GM12878 (cell line): ENCODE measurements around the gene NFKBIB. TPM values are rescaled to one million over a fixed set of nuclear protein-coding genes. Genes with fewer than 3 reads are reported as not detected.

Experiments used
- ATAC-seq: fragments of 200-7000 bp; cut with Tn5 transposase; 3 replicates; pipeline ENCODE4 v1.9.1; 2020; ENCODE audit warnings: mild to moderate bottlenecking, moderate library complexity
- BruUV-seq: library from RNA; stranded (reverse); fragments of 400-500 nt; replicated peaks from 2 replicates; lab custom pipeline; 2021; lab: Mats Ljungman, UMichigan
- CTCF ChIA-PET: fragments of 300-600 bp; sonication (Branson Sonifier 250); formaldehyde crosslinking; extraction: SDS; loops from one replicate; lab custom pipeline; 2021; ENCODE audit warnings: inconsistent platforms; lab: Yijun Ruan, JAX
- POLR2A ChIA-PET: fragments of 350-600 bp; formaldehyde crosslinking; extraction: SDS; loops from one replicate; lab custom pipeline; 2021; ENCODE audit warnings: inconsistent platforms; lab: Charles Lee
- RAD21 ChIA-PET: fragments of 300-600 bp; sonication (Branson Sonifier 250); formaldehyde crosslinking; loops from one replicate; lab custom pipeline; 2023; ENCODE audit warnings: antibody characterized with exemption; ENCODE audit not compliant: unreplicated experiment; lab: Charles Lee
- SMC1A ChIA-PET: fragments of 300-600 bp; sonication (Branson Sonifier 250); formaldehyde crosslinking; loops from one replicate; lab custom pipeline; 2023; ENCODE audit not compliant: unreplicated experiment, uncharacterized antibody; lab: Charles Lee
- DNase-seq: peaks from one replicate; pipeline ENCODE4 v3.0.0-alpha.2; 2011; ENCODE audit warnings: low read depth, low spot score
- FAIRE-seq: peaks from 3 replicates; lab custom pipeline; 2011; peaks lifted over from hg19 to GRCh38; lab: Jason Lieb, UNC
- H2AFZ ChIP-seq: 2 replicates; pipeline ENCODE4 v1.6.0; 2011; ENCODE audit warnings: low read depth, low read length, control low read depth; ENCODE audit not compliant: control insufficient read depth
- H3K27ac ChIP-seq: 2 replicates; pipeline ENCODE4 v1.5.1; 2011; ENCODE audit warnings: control low read depth; ENCODE audit not compliant: control insufficient read depth, insufficient read depth
- H3K27me3 ChIP-seq, 2 experiments: replicated peaks in 1 of 2; 2 replicates each; pipeline versions ENCODE4 v1.6.0 to v1.6.1; 2011; ENCODE audit warnings: low read length in 1 of 2; ENCODE audit not compliant: control insufficient read depth in 2 of 2, insufficient read depth in 2 of 2
- H3K36me3 ChIP-seq, 2 experiments: 2 replicates each; pipeline ENCODE4 v1.5.1; 2011; ENCODE audit warnings: low read length in 1 of 2; ENCODE audit not compliant: control insufficient read depth in 2 of 2, insufficient read depth in 2 of 2
- H3K4me1 ChIP-seq: 2 replicates; pipeline ENCODE4 v1.6.1; 2011; ENCODE audit warnings: mild to moderate bottlenecking, low read length, moderate library complexity, mixed read lengths; ENCODE audit not compliant: control insufficient read depth, insufficient read depth
- H3K4me2 ChIP-seq: 2 replicates; pipeline ENCODE4 v1.6.0; 2011; ENCODE audit warnings: control low read depth; ENCODE audit not compliant: control insufficient read depth, insufficient read depth
- H3K4me3 ChIP-seq: fragments of 200-600 bp; sonication (generic); 2 replicates; pipeline ENCODE4 v1.5.1; 2016
- H3K79me2 ChIP-seq: 2 replicates; pipeline ENCODE4 v1.6.0; 2011; ENCODE audit warnings: low read length; ENCODE audit not compliant: control insufficient read depth, insufficient read depth
- H3K9ac ChIP-seq: 2 replicates; pipeline ENCODE4 v1.8.0; 2011; ENCODE audit warnings: low read length, control low read depth, mixed read lengths; ENCODE audit not compliant: control insufficient read depth, insufficient read depth
- H3K9me3 ChIP-seq: replicated peaks from 3 replicates; pipeline ENCODE4 v1.5.1; 2011; ENCODE audit warnings: mild to moderate bottlenecking, low read length; ENCODE audit not compliant: control insufficient read depth, insufficient read depth
- H4K20me1 ChIP-seq: 2 replicates; pipeline ENCODE4 v1.6.0; 2011; ENCODE audit not compliant: control insufficient read depth, insufficient read depth
- CREM ChIP-seq: IDR thresholded peaks from 2 replicates; pipeline ENCODE4 v1.6.1; 2014; ENCODE audit warnings: antibody characterized with exemption, low read depth
- HDAC6 ChIP-seq: fragments of 200-600 bp; sonication (generic); IDR thresholded peaks from one replicate; pipeline ENCODE4 v1.8.0; 2017; ENCODE audit warnings: antibody characterized with exemption; ENCODE audit not compliant: unreplicated experiment
- HSF1 ChIP-seq: fragments of 150-350 bp; IDR thresholded peaks from 2 replicates; pipeline ENCODE4 v1.6.1; 2014; ENCODE audit warnings: mild to moderate bottlenecking, low read depth, low read length
- POLR2A ChIP-seq: IDR thresholded peaks from 2 replicates; pipeline ENCODE4 v1.6.1; 2011; ENCODE audit warnings: low read depth, mild to moderate bottlenecking, low read length
- POLR2AphosphoS5 ChIP-seq: IDR thresholded peaks from 2 replicates; pipeline ENCODE4 v1.6.1; 2011; ENCODE audit warnings: mild to moderate bottlenecking, low read length, inconsistent platforms
- RAD21 ChIP-seq: IDR thresholded peaks from 2 replicates; pipeline ENCODE4 v1.6.1; 2011; ENCODE audit warnings: mild to moderate bottlenecking, low read depth, low read length, moderate library complexity; ENCODE audit not compliant: insufficient read depth
- SMC3 ChIP-seq: IDR thresholded peaks from 2 replicates; pipeline ENCODE4 v1.6.1; 2011; ENCODE audit warnings: low read length, improper control_type of control experiment, borderline replicate concordance
- SUZ12 ChIP-seq: fragments of 200-600 bp; sonication (generic); IDR thresholded peaks from one replicate; pipeline ENCODE4 v1.6.1; 2018; ENCODE audit warnings: antibody characterized with exemption, mild to moderate bottlenecking; ENCODE audit not compliant: unreplicated experiment
- TARDBP ChIP-seq: IDR thresholded peaks from 2 replicates; pipeline ENCODE4 v1.6.1; 2016; ENCODE audit warnings: borderline replicate concordance
- TCF3 ChIP-seq: IDR thresholded peaks from 2 replicates; pipeline ENCODE4 v1.6.1; 2012; ENCODE audit warnings: low read depth, mild to moderate bottlenecking, low read length, borderline replicate concordance; ENCODE audit not compliant: insufficient read depth
- WGBS: methylation state at CpG from one replicate; pipeline ENCODE4 v1.1.6; 2016; ENCODE audit warnings: low lambda C conversion rate; ENCODE audit not compliant: insufficient replicate concordance, insufficient coverage; ENCODE audit errors: missing lambda C conversion rate; 5-methylcytosine and 5-hydroxymethylcytosine counted together
- in situ Hi-C: fragments of 300-500 bp; cut with MboI; formaldehyde crosslinking; loops from 9 replicates; pipeline ENCODE4 v1.14.3; 2018; ENCODE audit warnings: mixed read lengths
- intact Hi-C: fragments of 100-400 bp; cut with micrococcal nuclease; formaldehyde crosslinking; loops from one replicate; pipeline ENCODE4 v1.14.2; 2022; ENCODE audit not compliant: unreplicated experiment
- polyA plus RNA-seq, 11 experiments: library from polyadenylated mRNA; depleted of rRNA in 4 of 11; unstranded in 6 of 11; stranded (reverse) in 5 of 11; fragments of >200 nt; fragmentation: Nextera tagmentation in 4 of 11; fragmentation: Illumina TruSeq in 1 of 11; extraction: Ambion mirVana in 4 of 11; extraction: Trizol in 1 of 11; gene quantifications; 1 replicate in 1 of 11; 2 replicates in 10 of 11; pipeline versions ENCODE4 v1.2.1 to v1.2.3, GENCODE V29; 2011 to 2016; ENCODE audit warnings: inconsistent platforms in 2 of 11, missing spikeins in 2 of 11, low read depth in 1 of 11
- total RNA-seq, 4 experiments: library from RNA; depleted of rRNA in 3 of 4; stranded (reverse); fragments of >200 nt in 3 of 4; fragmentation: Illumina TruSeq in 1 of 4; extraction: Trizol in 1 of 4; gene quantifications; 2 replicates each; pipeline versions ENCODE4 v1.2.1 to v1.2.3, GENCODE V29; 2013 to 2021
- TF ChIP-seq, protein P1 (sequence below): IDR thresholded peaks from 2 replicates; pipeline ENCODE4 v1.6.1; 2012; ENCODE audit warnings: improper control_type of control experiment, low read depth, low read length; ENCODE audit not compliant: insufficient replicate concordance
- TF ChIP-seq, protein P2 (sequence below), 3 experiments: IDR thresholded peaks in 2 of 3; conservative IDR thresholded peaks in 1 of 3; 2 replicates each; pipeline ENCODE4 v1.5.1; 2011; ENCODE audit warnings: low read depth in 3 of 3, low read length in 3 of 3, mild to moderate bottlenecking in 3 of 3, control low read depth in 2 of 3, moderate library complexity in 2 of 3, inconsistent platforms in 1 of 3, mixed read lengths in 1 of 3; ENCODE audit not compliant: control insufficient read depth in 2 of 3, insufficient read depth in 1 of 3; ENCODE audit errors: extremely low read depth in 1 of 3

NFKBIB gene
- total and polyA plus RNA-seq, 10 of the 15 experiments (the other 5 are each of a cell fraction or from before 2014, with no cell fraction given): 1.2 to 60.9 (median 31.0) TPM

GRCh38 chr19:38931521-38931793, 31.7 kb downstream of the NFKBIB start (continued):
- TF ChIP-seq HSF1: no peak
- no peak for TF ChIP-seq TCF3

DNA sequence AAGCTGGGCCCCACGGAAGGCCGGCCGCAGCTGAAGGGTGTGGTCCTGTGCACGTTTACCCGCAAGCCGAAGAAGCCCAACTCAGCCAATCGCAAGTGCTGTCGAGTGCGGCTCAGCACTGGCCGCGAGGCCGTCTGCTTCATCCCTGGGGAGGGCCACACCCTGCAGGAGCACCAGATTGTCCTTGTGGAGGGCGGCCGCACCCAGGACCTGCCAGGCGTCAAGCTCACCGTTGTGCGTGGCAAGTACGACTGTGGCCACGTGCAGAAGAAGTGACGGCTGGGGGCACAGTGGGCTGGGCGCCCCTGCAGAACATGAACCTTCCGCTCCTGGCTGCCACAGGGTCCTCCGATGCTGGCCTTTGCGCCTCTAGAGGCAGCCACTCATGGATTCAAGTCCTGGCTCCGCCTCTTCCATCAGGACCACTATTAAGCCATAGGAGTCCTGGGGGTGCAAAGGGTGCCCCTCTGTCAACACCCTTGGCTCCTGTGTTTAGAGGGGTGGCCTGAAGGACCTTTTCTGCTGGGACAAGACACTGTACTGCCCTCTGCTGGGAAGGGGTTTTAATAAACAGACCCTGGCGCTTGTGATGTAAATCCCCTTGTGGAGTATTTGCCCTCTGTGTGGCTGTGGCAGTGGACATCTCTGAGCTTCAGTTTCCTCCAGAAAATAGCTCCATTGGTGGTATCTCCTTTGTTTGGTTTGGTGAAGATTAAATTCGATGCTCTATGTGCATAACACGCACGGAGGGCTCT, 32.8 kb downstream of the NFKBIB start:
- Histone ChIP-seq H4K20me1 (no peaks in the 10 kb centered on the region), H3K4me1 (peaks cover 6% of the 10 kb centered on the region), H3K9ac (no peak overlapping the region), H3K4me2 (peak overlapping the region; percentile 38), H3K79me2 (peaks cover 31% of the 10 kb centered on the region), H3K27ac (no peak overlapping the region), H3K9me3 (peaks cover 4% of the 10 kb centered on the region; the same call in 1 of the 3 replicates), H3K4me3 (peak overlapping the region; percentile 98; the same call in 1 of the 2 replicates), H3K36me3 (peaks cover 0 to 6% of the 10 kb centered on the region in 2 experiments; a peak in 2 of 4 replicates), H3K27me3 (no peaks in the 10 kb centered on the region), H2AFZ (no peak overlapping the region)
- in situ Hi-C loops: loop anchor here (5.0 kb wide), 1 partner anchor 200 kb away; no protein-coding TSS in a partner anchor
- ChIA-PET SMC1A (interaction anchor here (0.6 to 1.0 kb wide), 4 partner anchors 56 to 419 kb away, joined by 3 to 4 read pairs (median 3); no protein-coding TSS in a partner anchor), CTCF (interaction anchor here (1.0 to 4.2 kb wide), 6 partner anchors 8 to 417 kb away, joined by 3 to 50 read pairs (median 5); partner anchors contain the start of genes NFKBIB and SIRT2), RAD21 (interaction anchor here (0.7 to 2.5 kb wide), 3 partner anchors 84 to 419 kb away, joined by 3 to 8 read pairs (median 3); no protein-coding TSS in a partner anchor), POLR2A (interaction anchor here (0.7 to 2.5 kb wide), 2 partner anchors 19 to 33 kb away, joined by 4 to 9 read pairs; partner anchors contain the start of genes NFKBIB and SIRT2)
- no peak for FAIRE-seq
- no peak for DNase-seq
- intact Hi-C loops: loop anchor here (5.0 kb wide), 2 partner anchors 65 to 530 kb away; partner anchors contain the start of gene FAM98C
- WGBS: 89% methylated on average over 29 of the region's 29 CpGs
- BruUV-seq: no TSS peak
- no peak for ATAC-seq
- TF ChIP-seq HDAC6 (no peak), TARDBP (no peak), POLR2A (0 out of 2 replicates have a peak, but pooled peaks have one; percentile 37), CREM (no peak), POLR2AphosphoS5 (no peak), SMC3 (no peak), SUZ12 (no peak), RAD21 (peak; percentile 42; the same call in 1 of the 2 replicates)
- TF ChIP-seq, protein P1, sequence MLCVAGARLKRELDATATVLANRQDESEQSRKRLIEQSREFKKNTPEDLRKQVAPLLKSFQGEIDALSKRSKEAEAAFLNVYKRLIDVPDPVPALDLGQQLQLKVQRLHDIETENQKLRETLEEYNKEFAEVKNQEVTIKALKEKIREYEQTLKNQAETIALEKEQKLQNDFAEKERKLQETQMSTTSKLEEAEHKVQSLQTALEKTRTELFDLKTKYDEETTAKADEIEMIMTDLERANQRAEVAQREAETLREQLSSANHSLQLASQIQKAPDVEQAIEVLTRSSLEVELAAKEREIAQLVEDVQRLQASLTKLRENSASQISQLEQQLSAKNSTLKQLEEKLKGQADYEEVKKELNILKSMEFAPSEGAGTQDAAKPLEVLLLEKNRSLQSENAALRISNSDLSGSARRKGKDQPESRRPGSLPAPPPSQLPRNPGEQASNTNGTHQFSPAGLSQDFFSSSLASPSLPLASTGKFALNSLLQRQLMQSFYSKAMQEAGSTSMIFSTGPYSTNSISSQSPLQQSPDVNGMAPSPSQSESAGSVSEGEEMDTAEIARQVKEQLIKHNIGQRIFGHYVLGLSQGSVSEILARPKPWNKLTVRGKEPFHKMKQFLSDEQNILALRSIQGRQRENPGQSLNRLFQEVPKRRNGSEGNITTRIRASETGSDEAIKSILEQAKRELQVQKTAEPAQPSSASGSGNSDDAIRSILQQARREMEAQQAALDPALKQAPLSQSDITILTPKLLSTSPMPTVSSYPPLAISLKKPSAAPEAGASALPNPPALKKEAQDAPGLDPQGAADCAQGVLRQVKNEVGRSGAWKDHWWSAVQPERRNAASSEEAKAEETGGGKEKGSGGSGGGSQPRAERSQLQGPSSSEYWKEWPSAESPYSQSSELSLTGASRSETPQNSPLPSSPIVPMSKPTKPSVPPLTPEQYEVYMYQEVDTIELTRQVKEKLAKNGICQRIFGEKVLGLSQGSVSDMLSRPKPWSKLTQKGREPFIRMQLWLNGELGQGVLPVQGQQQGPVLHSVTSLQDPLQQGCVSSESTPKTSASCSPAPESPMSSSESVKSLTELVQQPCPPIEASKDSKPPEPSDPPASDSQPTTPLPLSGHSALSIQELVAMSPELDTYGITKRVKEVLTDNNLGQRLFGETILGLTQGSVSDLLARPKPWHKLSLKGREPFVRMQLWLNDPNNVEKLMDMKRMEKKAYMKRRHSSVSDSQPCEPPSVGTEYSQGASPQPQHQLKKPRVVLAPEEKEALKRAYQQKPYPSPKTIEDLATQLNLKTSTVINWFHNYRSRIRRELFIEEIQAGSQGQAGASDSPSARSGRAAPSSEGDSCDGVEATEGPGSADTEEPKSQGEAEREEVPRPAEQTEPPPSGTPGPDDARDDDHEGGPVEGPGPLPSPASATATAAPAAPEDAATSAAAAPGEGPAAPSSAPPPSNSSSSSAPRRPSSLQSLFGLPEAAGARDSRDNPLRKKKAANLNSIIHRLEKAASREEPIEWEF: no peak
- TF ChIP-seq, protein P2, sequence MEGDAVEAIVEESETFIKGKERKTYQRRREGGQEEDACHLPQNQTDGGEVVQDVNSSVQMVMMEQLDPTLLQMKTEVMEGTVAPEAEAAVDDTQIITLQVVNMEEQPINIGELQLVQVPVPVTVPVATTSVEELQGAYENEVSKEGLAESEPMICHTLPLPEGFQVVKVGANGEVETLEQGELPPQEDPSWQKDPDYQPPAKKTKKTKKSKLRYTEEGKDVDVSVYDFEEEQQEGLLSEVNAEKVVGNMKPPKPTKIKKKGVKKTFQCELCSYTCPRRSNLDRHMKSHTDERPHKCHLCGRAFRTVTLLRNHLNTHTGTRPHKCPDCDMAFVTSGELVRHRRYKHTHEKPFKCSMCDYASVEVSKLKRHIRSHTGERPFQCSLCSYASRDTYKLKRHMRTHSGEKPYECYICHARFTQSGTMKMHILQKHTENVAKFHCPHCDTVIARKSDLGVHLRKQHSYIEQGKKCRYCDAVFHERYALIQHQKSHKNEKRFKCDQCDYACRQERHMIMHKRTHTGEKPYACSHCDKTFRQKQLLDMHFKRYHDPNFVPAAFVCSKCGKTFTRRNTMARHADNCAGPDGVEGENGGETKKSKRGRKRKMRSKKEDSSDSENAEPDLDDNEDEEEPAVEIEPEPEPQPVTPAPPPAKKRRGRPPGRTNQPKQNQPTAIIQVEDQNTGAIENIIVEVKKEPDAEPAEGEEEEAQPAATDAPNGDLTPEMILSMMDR (IDR thresholded peaks at IDR 0.05 in 2 of 3, conservative IDR thresholded peaks at IDR 0.05 in 1 of 3; ENCODE audit: control insufficient read depth in 2 of 3, extremely low read depth in 1 of 3, insufficient read depth in 1 of 3, low read depth in 3 of 3, low read length in 3 of 3): peak; percentile 36 to 43 (median 39); a peak in 5 of 6 replicates
